ENCODE results near the gene ELOVL6. TPM values are rescaled to one million over a fixed set of nuclear protein-coding genes. Genes with fewer than 3 reads are reported as not detected.

ELOVL6 gene
- total and polyA plus RNA-seq, 9 of the 15 experiments (the other 6 are each of a cell fraction or from before 2014, with no cell fraction given): 18.3 to 82.6 (median 46.0) TPM

- TF ChIP-seq, protein P1, sequence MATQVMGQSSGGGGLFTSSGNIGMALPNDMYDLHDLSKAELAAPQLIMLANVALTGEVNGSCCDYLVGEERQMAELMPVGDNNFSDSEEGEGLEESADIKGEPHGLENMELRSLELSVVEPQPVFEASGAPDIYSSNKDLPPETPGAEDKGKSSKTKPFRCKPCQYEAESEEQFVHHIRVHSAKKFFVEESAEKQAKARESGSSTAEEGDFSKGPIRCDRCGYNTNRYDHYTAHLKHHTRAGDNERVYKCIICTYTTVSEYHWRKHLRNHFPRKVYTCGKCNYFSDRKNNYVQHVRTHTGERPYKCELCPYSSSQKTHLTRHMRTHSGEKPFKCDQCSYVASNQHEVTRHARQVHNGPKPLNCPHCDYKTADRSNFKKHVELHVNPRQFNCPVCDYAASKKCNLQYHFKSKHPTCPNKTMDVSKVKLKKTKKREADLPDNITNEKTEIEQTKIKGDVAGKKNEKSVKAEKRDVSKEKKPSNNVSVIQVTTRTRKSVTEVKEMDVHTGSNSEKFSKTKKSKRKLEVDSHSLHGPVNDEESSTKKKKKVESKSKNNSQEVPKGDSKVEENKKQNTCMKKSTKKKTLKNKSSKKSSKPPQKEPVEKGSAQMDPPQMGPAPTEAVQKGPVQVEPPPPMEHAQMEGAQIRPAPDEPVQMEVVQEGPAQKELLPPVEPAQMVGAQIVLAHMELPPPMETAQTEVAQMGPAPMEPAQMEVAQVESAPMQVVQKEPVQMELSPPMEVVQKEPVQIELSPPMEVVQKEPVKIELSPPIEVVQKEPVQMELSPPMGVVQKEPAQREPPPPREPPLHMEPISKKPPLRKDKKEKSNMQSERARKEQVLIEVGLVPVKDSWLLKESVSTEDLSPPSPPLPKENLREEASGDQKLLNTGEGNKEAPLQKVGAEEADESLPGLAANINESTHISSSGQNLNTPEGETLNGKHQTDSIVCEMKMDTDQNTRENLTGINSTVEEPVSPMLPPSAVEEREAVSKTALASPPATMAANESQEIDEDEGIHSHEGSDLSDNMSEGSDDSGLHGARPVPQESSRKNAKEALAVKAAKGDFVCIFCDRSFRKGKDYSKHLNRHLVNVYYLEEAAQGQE (IDR thresholded peaks at IDR 0.05; ENCODE audit: borderline replicate concordance): peak; percentile 23; the same call in 1 of the 2 replicates
- TF ChIP-seq, protein P1 (CRISPR knock-in tag; IDR thresholded peaks at IDR 0.05; ENCODE audit: low read depth): no peak
- TF ChIP-seq ZC3H11A (IDR thresholded peaks at IDR 0.05; ENCODE audit: low read depth, low read length): peak; percentile 83; the same call in 1 of the 2 replicates
- no peak for TF ChIP-seq HMG20A (CRISPR knock-in tag; conservative IDR thresholded peaks at IDR 0.05)
- TF ChIP-seq RHOXF2B (CRISPR knock-in tag; conservative IDR thresholded peaks at IDR 0.05): no peak
- no peak for TF ChIP-seq AFF1 (IDR thresholded peaks at IDR 0.05; ENCODE audit: low read depth in 1 of 2, partially characterized antibody in 2 of 2)
- TF ChIP-seq NFRKB (IDR thresholded peaks at IDR 0.05; ENCODE audit: low read depth): no peak
- TF ChIP-seq, protein P2, sequence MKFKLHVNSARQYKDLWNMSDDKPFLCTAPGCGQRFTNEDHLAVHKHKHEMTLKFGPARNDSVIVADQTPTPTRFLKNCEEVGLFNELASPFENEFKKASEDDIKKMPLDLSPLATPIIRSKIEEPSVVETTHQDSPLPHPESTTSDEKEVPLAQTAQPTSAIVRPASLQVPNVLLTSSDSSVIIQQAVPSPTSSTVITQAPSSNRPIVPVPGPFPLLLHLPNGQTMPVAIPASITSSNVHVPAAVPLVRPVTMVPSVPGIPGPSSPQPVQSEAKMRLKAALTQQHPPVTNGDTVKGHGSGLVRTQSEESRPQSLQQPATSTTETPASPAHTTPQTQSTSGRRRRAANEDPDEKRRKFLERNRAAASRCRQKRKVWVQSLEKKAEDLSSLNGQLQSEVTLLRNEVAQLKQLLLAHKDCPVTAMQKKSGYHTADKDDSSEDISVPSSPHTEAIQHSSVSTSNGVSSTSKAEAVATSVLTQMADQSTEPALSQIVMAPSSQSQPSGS (CRISPR knock-in tag; IDR thresholded peaks at IDR 0.05): no peak
- 0 out of 2 replicates have a peak, but pooled peaks have one; percentile 19 for TF ChIP-seq FOXJ2 (tag; IDR thresholded peaks at IDR 0.05)
- peak in 1 of 2 experiments; percentile 49; a peak in 1 of 4 replicates for TF ChIP-seq FOXK2 (conservative IDR thresholded peaks at IDR 0.05 in 1 of 2, IDR thresholded peaks at IDR 0.05 in 1 of 2; ENCODE audit: low read depth in 2 of 2)
- no peak for TF ChIP-seq ILF3 (IDR thresholded peaks at IDR 0.05; ENCODE audit: borderline replicate concordance)
- no peak for TF ChIP-seq MCM7 (IDR thresholded peaks at IDR 0.05)
Observed at GRCh38 chr4:110211007-110211769, 12.8 kb upstream of the ELOVL6 start (continued).
